ENCODE data around the gene WFIKKN2. TPM values are rescaled to one million over a fixed set of nuclear protein-coding genes. Genes with fewer than 3 reads are reported as not detected.

The WFIKKN2 gene
- total and polyA plus RNA-seq, 2 of the 4 experiments (the other 2 are of a cell fraction), result 0.02 TPM; not detected in 1

GRCh38 chr17:50830994-50831393 is 4.4 kb upstream of the WFIKKN2 start:
- Histone ChIP-seq H3K4ac (ENCODE audit: low read depth, low read length) (no peak overlapping the region), H3K14ac (replicated peaks; ENCODE audit: low read depth, low read length) (no peak overlapping the region), H4K20me1 (ENCODE audit: insufficient read depth, low read length) (no peaks in the 10 kb centered on the region; the same call in 1 of the 2 replicates), H3K9me3 (ENCODE audit: control insufficient read depth, insufficient read depth, low read length) (no peaks in the 10 kb centered on the region), H4K8ac (ENCODE audit: low read depth in 2 of 2, low read length in 2 of 2) (no peak overlapping the region), H3K27ac (ENCODE audit: insufficient read depth, low read length) (no peak overlapping the region), H3K27me3 (ENCODE audit: control insufficient read depth, insufficient read depth, low read length) (peaks cover 9% of the 10 kb centered on the region; the same call in 1 of the 2 replicates), H3K56ac (ENCODE audit: extremely low read depth, insufficient read depth, low read length) (no peak overlapping the region), H2AK5ac (ENCODE audit: low read depth, low read length) (no peak overlapping the region), H3K4me2 (ENCODE audit: low read depth, low read length) (no peak overlapping the region), H3K36me3 (ENCODE audit: control insufficient read depth, insufficient read depth, low read length) (no peaks in the 10 kb centered on the region), H3K4me1 (ENCODE audit: control insufficient read depth, insufficient read depth, low read length) (peaks cover 4% of the 10 kb centered on the region; the same call in 1 of the 2 replicates), H3K4me3 (ENCODE audit: insufficient read depth, low read depth, low read length) (no peak overlapping the region), H3K9me1 (ENCODE audit: insufficient read depth, low read length) (no peaks in the 10 kb centered on the region), H3K23ac (ENCODE audit: low read depth, low read length) (no peak overlapping the region), H3K79me1 (ENCODE audit: low read depth in 1 of 2, low read length in 2 of 2) (no peaks in the 10 kb centered on the region), H3K9ac (ENCODE audit: low read depth, low read length) (no peak overlapping the region), H2AFZ (replicated peaks; ENCODE audit: low read length, poor library complexity) (peak overlapping the region; percentile 44), H2AK9ac (replicated peaks; ENCODE audit: low read depth, low read length, poor library complexity) (no peak overlapping the region), H2BK15ac (ENCODE audit: low read depth, low read length) (no peak overlapping the region), H3K18ac (ENCODE audit: low read depth, low read length) (no peak overlapping the region), H2BK5ac (ENCODE audit: low read depth, low read length, poor library complexity, severe bottlenecking) (no peak overlapping the region), H4K5ac (ENCODE audit: low read depth, low read length) (no peak overlapping the region), H2BK120ac (ENCODE audit: low read depth, low read length) (no peak overlapping the region), H4K91ac (ENCODE audit: insufficient read depth, low read depth, low read length) (no peak overlapping the region), H2BK20ac (ENCODE audit: low read depth, low read length) (no peak overlapping the region)
- TF ChIP-seq MAZ (IDR thresholded peaks at IDR 0.05; ENCODE audit: borderline replicate concordance, low read depth, low read length) (no peak), POLR2A (IDR thresholded peaks at IDR 0.05; ENCODE audit: low read depth, low read length) (no peak), RAD21 (IDR thresholded peaks at IDR 0.05; ENCODE audit: low read length) (no peak), CTCF (conservative IDR thresholded peaks at IDR 0.05; ENCODE audit: low read depth, low read length) (no peak), RFX5 (IDR thresholded peaks at IDR 0.05; ENCODE audit: low read depth, low read length) (no peak), MAFK (IDR thresholded peaks at IDR 0.05; ENCODE audit: low read depth, low read length) (no peak), USF2 (IDR thresholded peaks at IDR 0.05; ENCODE audit: low read depth, low read length) (no peak), FOS (IDR thresholded peaks at IDR 0.05; ENCODE audit: low read depth, low read length) (no peak), SMC3 (IDR thresholded peaks at IDR 0.05; ENCODE audit: low read depth, low read length) (no peak), MXI1 (IDR thresholded peaks at IDR 0.05; ENCODE audit: borderline replicate concordance, low read depth, low read length) (no peak), RCOR1 (IDR thresholded peaks at IDR 0.05; ENCODE audit: insufficient replicate concordance, low read length) (no peak)
- BruUV-seq (replicated peaks), result no TSS peak
- ChIA-PET POLR2A (ENCODE audit: unreplicated experiment) (no interaction called here), CTCF (no interaction called here)
- WGBS, 2 experiments (ENCODE audit: extremely low coverage in 2 of 2, insufficient read length in 1 of 2), result 73% methylated on average over 2 of the region's 12 CpGs; no CpG with 5 or more reads in 1 of the 2 experiments
- dilution Hi-C loops (cut with HindIII; ENCODE audit: low sequenced_read_pairs, unreplicated experiment) (no loop called here), intact Hi-C loops (cut with micrococcal nuclease) (no loop called here), in situ Hi-C loops (cut with MboI; ENCODE audit: low sequenced_read_pairs) (no loop called here)
- DNase-seq, result no peak
- ATAC-seq (ENCODE audit: low read depth), result no peak

Data from IMR-90 (cell line).